Fibroblast of the conjunctiva (primary cell): Measurements from ENCODE around the gene TBC1D5.

Source experiments
- DNase-seq: peaks from one replicate; pipeline ENCODE4 v3.0.0-alpha.2; 2010; ENCODE audit warnings: low read depth

The TBC1D5 gene

DNA sequence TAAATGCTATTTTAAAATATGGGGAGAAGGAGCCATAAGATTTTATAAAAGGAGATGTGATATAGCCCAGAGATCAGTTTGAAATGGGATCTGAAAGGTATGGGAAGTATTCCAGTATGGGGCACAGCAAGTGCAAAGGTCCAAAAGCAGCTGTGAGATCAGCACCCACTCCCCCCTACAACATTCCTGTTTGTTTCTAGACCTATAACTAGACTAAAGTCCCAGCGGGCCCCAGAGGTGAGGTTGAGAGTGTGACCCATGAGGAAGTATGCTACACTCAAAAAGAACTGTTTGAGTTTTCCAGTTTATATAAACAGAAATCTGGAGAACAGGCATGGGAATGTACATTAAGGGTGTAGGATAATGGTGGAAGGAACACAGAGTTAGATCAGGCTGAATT is 152.5 kb downstream of the TBC1D5 start:
- DNase-seq = no peak

- no peak for DNase-seq
Measured at GRCh38 chr3:17588422-17588821, 154.0 kb downstream of the TBC1D5 start.

GRCh38 chr3:17585394-17586325 is 156.8 kb downstream of the TBC1D5 start:
- DNase-seq = no peak

DNA sequence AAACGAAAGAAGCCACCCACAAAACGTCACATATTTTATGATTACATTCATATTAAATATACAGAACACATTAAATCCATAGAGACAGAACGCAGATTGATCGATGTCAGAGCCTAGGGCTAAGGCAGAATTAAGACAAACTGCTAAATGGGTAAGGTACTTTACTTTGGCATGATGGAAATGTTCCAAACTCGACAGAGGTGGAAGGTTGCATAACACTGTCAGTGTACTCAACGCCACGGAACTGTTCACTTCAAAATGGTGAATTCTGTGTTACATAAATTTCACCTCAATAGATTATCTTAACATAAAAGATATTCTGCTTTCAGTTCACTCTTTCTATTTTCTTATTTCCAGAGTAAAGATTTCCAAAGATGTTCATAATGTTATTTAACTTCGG is 158.4 kb downstream of the TBC1D5 start:
- DNase-seq = no peak

DNA sequence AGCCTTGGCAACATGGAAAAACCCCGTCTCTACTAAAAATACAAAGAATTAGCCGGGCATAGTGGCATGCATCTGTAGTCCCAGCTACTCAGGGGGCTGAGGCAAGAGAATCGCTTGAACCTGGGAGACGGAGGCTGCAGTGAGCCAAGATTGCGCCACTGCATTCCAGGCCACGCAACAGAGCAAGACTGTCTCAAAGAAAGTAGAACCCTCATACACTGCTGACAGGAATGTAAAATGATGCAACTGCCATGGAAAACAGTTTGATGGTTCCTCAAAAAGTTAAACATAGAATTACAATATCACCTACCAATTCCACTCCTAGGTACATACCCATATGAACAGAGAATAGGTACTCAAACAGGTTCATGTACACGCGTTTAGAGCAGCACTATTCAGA is 158.9 kb downstream of the TBC1D5 start:
- DNase-seq = no peak

GRCh38 chr3:17581421-17582080 is 160.9 kb downstream of the TBC1D5 start:
- DNase-seq = no peak

- no peak for DNase-seq
Measured at GRCh38 chr3:17580901-17581300, 161.5 kb downstream of the TBC1D5 start.

DNA sequence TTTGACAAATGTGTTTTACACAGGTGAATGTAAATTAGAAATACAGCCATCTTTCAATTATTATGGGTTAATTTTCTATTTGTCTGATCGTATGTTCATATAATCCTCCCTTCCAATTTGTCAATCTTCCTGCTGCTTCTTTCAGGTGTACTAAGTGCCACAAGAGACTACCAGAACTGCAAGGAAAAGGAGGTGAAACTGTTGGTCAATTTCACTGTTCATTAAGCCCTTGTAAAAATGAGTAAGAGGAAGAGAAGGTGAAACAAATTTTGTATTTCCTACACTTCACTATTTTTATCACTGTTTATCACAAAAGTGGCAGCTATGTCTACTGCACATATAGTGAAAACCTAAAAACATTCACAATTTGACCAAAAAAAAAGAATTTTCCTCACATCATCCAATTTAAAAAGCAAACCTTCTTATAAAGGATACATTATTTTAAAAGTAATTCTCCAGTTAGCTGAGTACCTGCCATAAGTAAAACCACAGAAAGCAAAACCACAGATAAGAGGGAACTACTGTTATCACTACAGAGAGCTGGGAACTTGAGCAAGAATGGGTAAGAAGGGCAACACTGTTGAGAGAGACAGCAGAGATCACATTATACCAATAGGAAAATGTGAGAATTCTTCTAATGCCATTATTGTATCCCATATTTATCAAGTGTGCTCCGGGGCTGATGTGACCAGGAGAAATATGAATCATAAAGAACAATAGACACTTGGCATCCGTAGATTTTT is 163.0 kb downstream of the TBC1D5 start:
- no peak for DNase-seq

- no peak for DNase-seq
Measured at GRCh38 chr3:17577796-17578520, 164.5 kb downstream of the TBC1D5 start.

DNA sequence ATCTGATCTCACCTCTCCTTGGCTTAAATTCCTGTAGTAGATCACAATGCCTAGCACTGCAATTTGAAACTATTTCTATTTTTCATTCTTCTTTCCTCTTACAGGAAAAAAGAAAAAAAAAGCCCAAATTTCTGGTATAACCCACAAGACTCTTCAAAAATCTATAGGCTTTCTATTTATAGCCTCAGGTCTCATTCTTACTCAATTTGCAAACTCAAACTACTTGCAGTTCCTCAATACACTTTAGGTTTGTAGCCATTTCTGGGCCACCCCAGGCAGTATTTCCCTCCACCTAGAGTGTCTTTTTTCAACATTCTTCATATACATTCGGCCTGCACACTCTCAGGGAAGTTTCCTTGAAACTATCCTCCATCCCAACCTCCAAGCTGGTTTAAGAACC is 169.0 kb downstream of the TBC1D5 start:
- no peak for DNase-seq

DNA sequence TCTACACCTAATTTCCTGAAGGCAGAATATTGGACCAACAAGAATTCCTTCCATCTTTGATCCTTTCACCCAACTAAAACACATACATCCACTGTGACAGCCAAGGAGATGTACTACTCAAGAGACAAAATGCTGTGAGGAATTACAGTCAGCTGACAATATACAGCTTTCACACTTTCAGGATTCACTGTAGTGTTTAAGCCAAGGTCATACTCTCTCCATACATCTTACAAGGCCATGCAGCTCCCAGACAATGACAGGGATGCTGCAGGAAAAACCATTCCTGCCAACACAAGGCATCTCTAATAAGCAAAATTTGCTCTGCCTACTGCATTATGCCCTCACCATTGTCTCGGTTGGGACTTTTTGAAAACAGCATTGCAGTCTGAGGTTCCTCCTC is 170.7 kb downstream of the TBC1D5 start:
- DNase-seq = no peak

DNA sequence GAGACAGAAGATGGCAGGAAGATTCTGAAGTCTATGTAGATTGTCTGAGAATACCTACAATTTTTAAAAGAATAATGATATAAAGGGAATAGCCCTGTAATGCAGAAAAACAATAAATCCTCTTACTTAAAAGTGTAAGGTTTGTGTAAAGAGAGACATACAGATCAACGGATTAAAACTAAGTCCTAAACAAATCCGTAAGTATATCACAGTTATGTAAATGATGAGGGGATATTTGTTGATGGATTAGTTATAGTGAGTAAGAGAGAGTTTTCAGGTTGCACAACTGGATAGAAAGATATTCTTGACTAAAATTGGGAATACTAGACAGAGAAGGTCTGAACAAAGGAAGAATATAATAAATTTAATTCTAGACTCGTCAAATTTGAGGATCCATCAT is 179.6 kb downstream of the TBC1D5 start:
- no peak for DNase-seq

GRCh38 chr3:17558565-17558964 is 183.9 kb downstream of the TBC1D5 start:
- DNase-seq = no peak

DNA sequence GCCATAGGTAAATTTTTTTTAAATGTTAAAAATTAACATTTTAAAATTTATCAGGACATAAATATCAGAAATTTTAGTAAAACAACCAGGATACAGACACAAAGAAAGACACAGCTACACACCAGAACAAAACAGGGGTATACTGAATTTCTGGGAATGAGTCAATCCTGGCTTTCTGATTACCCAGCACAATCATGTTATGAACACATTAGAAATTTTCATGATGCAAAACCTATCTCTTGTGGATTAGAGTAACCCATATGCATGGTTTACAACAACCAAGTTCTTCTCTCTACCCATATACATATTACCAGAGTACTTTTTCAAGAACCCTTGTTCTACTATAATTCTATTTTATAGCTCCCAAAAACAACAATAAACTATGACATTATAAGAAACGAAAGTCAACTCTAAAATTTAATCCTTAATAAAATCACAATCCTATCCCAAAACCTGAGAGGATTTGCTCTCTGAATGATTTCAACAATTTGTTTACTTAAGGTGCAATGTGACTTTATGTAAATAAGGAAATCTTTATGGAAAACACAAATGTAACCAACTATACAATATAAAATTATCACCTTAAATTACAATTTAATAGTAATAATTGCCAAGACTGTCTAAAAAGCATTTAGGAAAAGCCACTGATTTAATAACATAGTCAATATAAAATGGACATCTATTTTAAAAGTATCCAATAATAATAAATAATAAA is 184.5 kb downstream of the TBC1D5 start:
- DNase-seq = no peak

DNA sequence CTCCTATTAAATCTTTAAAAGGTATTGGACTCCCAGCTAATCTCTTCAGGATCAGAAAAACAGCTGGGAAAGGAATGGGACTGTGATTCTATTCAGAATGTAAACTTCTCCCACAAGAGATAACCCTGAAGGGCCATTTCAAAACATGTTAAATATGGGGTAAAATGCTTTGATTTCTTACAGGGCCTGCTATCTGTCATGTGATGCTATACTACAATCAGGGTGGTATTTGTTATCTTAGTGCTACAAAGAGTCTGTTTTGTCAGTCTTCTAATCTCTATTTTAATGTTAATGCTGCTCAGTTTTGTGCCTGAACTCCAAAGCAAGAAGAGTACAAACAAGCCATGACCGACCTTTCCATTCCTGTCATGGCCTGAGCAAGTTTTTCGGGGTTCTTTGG is 186.9 kb downstream of the TBC1D5 start:
- DNase-seq = no peak

DNA sequence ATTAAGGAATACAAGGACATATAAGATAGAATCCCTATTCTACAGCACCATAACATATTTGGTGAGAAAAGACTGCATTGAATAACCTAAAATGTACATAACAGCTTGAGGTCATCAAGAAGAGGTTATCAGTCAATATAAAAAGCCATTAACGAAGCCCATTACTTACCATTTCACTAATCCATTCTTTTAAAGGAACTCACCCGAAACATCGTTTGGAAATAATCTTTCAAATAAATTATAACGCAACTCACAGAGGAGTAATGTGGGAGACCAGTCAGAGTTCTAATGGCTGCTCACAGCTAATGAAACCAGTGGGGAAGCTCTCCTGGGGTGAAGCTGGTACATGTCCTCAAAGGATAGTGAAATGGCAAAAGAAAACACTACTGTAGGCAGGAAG is 188.4 kb downstream of the TBC1D5 start:
- no peak for DNase-seq

- DNase-seq = no peak
Measured at GRCh38 chr3:17553080-17553479, 189.4 kb downstream of the TBC1D5 start.

DNA sequence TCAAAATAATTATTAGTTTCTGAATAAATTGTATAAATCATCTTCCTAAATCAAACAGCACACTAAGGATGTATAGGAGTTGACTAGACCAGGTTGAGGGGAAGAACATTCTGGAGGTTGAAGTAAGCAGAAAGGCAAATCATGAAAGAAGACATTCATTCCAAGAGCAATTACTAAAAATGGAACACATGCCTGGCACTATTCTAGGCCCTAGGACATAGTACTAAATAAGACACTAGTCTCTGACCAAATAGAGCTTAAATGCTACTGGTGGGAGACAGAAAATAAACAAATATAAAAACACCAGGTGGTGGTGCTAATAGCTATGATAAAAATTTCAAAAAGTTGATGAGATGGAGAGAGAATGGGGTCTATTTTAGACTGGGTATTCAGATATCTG is 190.1 kb downstream of the TBC1D5 start:
- DNase-seq = no peak

DNA sequence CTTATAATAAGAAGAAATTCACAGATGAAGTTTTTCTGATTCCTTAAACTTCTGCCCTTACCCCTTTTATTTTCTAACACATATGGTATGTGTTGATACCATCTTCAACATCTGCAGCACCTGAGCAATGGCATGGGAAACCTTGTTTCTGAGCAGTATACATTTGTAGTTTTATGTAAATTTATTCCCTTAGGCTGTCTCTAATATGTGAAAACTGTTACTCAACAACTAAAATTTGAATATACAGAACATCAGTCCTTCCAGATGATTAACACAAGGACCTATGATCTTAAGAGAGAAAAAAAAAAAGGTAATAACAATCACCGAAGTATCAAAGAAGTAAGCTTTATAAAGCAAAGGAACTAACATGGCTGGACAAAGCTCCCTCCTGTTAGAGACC is 190.5 kb downstream of the TBC1D5 start:
- DNase-seq = no peak

DNA sequence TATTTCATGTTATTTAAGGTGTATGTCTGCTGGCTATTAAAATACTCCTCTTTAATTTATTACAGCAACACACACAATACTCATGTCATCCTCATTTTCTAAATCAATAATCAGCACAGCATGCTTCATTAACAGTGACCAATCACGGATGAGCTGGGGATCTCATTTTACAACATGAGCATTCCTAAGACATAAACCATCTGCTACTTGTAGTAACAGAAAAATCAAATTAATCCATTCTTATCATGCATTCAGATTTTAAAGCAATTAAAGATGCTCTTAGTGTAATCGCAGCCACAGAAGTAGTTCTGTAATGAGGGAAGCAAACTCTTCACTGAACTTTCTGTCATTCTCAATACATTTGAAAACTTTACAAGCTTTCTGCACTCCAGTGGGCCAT is 191.1 kb downstream of the TBC1D5 start:
- DNase-seq = no peak

DNA sequence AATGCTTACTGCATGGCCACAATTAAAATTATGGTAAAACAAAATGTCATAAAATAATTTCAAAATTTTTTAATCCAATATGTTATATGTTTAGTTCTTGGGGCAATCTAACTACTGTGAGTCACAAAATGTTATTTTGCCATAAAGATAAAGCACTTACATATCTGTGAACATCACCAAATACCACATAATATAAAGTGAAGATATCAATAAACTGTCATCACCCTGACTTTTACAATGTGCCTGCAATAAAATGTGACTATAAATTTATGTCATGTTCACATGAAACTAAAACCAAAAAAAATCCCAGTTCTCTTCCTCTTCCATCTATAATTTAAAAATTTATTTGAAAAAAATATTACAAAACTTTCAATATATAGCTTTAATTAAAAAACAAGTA is 191.8 kb downstream of the TBC1D5 start:
- no peak for DNase-seq
